ENCODE data around the gene HEYL.

DNA sequence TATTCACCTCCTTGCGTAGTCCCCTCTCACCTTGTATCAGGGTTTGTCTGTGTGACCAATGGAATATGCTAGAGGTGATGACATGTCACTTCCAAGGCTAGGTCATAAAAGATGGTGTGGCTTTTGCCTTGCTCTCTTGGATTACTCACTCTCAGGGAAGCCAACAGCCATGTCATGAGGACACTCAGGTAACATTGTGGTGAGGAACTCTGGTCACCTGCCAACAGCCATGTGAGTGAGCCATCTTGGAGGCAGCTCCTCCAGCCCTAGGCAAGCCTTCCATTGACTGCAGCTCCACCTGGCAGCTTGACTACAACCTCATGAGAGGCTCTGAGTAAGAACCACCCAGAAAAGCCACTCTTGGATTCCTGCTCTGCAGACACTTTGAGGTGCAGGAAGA is 11.0 kb upstream of the HEYL start:
- TF ChIP-seq, protein P1, sequence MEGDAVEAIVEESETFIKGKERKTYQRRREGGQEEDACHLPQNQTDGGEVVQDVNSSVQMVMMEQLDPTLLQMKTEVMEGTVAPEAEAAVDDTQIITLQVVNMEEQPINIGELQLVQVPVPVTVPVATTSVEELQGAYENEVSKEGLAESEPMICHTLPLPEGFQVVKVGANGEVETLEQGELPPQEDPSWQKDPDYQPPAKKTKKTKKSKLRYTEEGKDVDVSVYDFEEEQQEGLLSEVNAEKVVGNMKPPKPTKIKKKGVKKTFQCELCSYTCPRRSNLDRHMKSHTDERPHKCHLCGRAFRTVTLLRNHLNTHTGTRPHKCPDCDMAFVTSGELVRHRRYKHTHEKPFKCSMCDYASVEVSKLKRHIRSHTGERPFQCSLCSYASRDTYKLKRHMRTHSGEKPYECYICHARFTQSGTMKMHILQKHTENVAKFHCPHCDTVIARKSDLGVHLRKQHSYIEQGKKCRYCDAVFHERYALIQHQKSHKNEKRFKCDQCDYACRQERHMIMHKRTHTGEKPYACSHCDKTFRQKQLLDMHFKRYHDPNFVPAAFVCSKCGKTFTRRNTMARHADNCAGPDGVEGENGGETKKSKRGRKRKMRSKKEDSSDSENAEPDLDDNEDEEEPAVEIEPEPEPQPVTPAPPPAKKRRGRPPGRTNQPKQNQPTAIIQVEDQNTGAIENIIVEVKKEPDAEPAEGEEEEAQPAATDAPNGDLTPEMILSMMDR (IDR thresholded peaks at IDR 0.05), result no peak
- TF ChIP-seq POLR2A (IDR thresholded peaks at IDR 0.05), result no peak
